SHP77 (cell line): ENCODE data around the gene AP3D1.

Experiments
- DNase-seq, 2 experiments: peaks; one replicate each; lab custom pipeline; 2025; lab: John Stamatoyannopoulos, UW

Gene AP3D1

DNA sequence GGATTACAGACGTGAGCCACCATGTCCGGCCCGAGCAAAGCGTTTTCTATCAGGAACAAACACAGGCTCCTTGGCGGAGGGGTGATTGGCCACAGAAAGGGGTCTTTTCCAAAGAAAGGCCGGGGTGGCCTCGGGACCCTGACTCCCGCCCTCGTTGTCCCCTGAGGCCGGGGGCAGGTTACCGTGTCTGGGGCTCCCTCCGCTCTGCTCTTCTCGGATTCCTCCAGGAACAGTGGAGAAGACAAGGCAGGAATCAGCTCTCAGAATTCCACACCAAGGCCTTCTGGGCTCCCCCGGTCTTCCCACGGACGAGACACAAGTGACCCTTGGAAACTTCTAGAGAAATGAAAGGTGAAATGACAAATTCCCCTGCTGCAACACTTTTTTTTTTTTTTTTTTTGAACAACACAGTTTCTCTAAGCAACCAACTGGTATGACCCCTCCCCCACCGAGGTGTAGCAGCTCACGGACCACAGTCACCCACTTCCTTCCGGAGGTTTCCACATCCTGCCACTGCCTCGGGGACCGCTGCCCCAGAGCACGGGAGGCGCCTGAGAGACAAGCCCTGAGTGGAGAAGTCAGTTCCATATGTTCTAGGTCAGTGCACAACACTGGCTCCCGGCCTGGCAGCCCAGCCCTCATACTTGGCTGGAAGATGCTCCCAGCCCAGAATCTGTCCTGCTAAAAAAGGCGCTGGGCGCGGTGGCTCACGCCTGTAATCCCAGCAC, 66.2 kb downstream of the AP3D1 start:
- DNase-seq = no peak

DNA sequence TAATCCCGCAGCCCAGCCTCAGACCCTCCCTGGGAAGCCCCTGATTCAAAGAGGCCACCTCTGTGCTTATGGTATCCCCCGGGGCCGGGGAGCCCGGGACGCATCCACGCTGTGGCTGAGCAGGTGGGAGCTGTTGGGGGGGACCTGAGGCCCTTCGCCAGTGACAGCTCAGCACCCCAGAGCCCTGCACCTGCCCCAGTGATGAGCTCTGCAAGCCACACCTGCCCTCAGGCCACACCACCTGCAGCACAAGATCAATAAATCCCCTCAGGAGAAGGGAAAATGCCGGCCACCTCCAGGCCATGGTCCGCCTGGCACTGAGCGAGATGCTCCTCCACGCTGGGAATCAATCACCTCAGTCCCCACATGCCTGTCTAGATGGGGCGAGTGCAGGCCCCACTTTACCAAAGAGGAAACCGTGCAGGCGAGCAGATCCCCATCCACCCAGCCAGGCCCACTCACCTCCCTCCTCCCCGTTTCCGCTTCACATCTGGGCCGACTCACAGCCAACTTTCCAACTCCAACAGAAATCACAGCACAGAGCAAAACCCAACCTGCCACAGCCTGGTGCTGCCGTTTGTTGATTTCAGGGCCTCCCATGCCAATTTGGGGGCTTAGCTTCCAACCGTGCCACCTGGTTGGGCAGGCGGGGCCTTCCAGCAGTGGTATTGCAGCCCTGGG, 68.1 kb downstream of the AP3D1 start:
- DNase-seq = no peak

DNA sequence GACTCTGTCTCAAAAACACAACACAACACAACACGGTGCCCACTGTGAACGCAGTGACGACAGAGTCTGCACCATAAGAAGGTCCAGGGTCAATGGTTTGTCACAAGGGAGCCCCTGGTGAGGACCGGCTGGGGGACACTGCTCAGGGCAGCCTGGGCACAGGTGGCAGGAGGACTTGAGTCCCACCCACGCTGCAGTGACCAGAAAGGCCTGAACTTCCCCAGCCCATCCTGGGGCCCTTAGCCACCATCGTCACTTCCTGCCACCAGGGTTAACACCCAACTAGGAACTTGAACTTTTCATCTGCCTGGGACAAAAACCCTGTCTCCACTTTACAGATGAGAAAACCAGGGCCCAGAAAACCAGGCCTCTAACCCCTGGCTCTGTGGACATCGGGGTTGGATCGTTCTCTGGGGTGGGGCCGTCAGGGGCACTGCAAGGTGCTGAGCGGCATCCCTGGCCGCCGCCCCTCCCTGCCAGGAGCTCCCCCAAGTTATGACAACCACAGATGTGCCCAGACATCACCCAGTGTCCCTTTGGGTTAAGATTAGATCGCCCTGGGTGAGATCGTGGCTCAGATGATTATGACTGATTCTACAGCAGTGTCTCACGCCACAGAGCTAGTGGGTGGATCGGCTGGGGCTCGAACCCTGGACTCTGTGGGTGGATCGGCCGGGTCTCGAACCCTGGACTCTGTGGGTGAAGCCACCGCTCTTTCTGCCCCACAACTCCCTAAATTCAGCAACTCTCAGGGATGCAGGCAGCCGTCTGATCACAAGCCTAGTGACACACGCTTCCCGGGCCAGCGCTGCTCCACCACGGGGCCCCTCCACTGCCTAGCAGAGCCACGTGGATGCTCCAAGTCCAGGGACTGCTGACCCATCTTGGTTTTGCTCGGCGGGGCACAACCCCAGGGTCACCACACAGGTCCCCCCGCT, 69.2 kb downstream of the AP3D1 start:
- DNase-seq = no peak

DNA sequence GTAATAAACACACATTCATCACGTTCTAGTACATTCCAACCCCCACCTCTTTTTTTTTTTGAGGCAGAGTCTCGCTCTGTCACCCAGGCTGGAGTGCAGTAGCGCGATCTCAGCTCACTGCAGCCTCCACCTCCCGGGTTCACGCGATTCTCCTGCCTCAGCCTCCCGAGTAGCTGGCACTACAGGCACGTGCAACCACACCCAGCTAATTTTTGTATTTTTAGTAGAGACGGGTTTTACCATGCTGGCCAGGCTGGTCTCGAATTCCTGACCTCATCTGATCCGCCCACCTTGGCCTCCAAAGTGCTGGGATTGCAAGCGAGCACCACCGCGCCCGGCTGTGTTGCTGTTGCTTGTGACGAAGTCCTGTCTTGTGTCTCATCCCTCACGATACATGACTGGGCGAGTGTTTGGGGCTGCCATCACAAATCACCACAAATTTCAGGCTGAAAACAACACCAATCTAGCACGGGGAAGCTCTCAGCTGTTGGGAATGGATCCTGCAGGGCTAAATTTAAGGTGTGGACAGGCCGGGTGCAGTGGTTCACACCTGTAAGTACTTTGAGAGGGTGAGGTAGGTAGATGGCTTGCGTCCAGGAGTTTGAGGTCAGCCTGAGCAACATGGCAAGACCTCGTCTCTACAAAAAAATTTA, 70.9 kb downstream of the AP3D1 start:
- DNase-seq = no peak

DNA sequence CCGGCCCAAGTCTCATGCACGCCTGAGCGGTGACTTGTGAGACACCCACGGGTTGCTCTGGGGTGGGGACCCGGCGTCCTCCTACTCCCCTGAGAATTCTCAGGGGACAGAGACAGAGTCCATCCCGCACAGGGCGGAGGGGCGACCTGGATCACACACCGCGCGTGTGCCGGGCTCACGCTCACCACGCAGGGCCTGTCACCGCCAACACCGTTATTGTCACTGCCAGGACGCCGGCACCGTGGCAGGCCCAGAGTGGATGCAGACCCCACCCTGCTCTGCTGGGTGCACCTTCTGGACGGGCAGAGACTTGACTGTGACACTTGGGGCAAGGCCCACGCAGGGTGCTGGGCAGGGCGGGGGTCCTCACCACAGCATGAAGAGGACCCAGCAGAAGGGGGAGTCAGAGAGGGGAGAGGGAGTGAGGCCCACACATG, 71.5 kb downstream of the AP3D1 start:
- DNase-seq = no peak

DNA sequence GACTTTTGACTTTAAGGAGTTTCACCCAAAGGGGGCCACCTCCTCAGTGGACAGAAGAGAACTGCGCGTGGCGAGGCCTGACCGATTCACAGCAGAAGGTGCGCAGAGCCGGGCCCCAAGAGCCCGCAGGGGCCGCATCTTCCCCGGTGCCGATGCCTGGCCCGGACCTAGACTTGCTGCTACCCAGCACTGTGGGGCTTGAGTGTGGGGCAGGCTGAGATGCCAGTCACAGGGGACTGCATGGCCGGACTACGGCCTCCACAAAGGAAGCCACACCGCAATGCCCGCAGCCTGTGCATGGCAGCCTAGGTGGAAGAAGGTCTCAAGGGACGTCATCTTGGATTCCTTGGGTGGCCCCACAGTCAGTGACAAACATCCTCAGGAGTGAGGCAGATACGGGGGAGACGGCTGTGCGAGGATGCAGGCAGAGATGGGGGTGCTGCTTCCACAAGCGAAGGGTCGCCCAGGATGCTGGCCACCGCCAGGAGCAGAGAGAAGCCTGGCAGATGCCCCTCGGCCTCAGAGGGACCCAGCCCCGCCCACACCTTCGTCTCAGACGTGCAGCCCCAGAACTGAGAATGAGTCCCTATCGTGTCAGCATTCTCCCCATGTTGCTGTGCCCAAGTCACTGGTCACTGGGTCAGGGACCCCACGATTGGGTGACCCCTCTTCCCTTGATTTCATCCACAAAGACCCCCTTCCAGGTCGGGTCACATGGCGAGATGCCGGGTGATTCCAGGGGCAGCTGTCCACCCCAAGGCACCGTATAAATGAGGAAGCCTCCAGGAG, 72.1 kb downstream of the AP3D1 start:
- DNase-seq = no peak

DNA sequence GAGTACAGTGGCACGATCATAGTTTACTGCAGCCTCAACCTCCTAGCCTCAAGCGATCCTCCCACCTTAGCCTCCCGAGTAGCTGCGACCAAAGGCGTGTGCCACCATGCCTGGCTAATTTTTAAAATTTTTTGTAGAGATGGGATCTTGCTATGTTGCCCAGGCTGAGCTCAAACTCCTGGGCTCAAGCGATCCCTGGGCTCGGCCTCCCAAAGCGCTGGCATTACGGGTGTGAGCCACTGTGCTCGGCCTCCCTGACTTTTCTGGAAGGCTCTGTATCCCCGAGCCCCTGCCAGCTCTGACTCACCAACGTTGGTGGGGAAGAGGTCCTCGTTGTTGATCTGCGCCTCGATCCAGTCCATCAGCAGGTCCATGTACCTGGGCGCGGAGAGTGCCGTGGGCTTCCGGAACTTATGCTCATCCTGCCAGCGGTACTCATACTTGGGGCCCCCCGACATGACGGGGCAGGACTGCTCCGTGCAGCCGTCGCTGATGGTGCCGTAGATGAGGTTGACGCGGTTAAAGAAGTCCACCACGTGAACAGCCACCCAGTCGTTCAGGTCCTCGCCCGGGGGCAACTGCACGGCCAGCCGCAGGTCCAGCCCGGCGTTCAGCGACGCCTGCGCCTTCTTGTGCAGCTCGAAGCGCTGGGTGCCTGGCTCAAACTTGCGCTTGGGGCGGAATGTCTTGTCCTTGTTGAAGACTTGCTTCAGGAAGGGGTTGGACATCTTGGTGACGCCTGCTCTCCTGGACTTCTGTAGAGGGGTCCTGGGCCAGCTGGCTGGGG, 73.3 kb downstream of the AP3D1 start:
- no peak for DNase-seq

DNA sequence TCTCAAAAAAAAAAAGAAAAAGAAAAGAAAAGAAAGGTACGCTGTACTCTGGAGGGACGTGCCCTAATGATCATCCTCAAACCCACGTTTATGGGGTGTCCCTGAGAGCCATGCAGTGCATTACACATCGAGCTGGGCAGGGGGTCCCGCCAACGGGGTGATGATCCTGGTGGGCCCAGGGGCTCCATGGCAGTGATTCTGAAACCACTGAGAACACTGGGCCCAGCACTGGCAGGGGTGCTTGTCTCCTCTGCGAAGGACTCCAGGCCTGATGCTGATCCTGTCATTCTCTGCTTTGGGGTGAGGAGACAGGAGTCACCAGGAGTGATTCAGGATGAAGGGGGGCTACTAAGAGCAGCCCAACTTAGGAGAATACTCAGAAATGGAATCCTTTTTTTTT, 74.0 kb downstream of the AP3D1 start:
- no peak for DNase-seq

DNA sequence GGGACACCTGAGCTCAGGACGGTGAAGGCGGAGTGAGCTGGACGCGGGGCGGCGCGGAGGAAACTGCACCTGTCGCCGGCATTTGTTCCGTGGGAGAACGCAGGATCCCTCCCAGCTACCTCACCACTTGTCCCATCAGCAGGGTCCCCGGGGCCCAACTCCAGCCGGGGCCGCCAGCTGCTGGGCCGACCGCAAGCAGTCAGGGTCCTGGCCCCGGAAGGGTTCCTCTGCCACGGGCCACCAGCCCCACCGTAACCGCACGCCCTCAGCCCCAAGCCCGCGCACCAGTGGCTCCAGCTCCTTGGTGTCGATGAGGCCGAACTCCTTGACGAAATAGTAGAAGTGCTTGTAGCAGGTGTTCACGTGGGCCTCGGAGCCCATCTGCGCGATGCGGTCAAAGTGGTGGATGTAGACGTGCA, 74.8 kb downstream of the AP3D1 start:
- no peak for DNase-seq

DNA sequence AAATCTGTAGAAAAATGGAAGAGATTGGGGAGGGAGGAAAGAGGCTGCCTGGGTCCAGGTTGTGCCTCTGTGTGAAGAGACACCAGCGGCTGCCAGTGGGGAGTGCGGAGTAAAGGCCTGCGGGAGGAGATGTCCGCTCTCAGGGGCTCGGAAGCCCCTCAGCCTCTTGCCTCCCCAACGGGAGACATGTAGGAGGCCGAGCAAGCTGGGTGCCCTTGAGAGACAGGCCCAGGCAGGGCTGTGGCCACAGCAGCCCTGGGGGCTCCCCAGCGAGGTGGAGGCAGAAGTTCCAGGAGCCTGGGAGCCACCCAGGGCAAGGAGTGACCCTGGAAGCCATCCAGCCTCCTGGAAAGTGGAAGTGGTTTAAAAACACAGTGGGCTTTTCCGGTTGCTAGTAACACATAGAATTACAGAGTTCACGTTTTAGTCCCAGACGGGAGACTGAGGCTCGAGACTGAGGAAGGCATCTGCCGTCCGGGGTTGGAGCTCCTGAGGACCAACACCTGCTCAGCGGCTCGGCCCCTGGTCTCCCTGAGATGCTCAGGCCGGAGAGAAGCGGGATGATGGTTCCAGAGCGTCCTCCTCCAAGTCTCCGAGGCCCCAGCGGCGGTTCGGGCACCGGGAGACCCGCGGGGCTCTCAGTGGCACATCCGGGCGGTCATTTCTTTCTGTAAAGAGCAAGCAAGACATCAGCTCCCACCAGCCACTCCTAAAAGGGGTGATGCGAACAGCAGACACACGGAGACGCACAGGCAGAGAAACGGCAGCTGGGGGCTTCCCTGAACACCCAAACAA, 78.4 kb downstream of the AP3D1 start:
- DNase-seq = no peak

DNA sequence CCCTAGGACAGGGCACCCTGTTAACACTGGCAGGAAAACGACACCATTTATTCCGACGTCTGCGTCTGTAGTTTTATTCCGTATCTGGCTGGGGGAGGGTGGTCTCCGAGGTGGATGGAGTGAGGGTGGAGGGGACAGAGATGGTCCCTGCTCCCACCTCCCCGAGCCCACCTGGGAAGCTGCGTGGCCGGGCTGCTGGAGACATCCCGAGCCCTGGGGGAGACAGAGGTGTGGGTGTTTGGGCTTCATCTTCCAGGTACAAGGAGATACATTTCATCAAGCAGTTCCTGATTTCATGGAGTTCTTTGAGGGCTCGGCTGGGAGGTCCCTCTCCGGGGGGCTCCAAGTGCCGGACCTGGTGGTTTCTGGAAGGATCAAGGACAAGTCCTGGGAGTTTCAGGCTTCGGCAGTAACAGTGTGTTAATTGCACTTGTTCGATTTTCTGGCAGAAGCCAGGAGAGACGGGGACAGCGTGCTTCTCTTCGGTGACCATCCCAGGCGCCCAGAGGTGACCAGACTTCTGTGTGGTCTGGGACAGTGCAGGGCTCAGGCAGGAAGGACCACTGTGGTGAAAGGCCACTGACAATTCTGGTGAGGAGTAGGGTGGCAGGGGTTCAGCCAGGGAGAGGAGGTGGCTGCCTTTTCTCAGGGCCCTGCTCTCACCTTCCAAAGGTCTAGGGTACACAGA, 80.2 kb downstream of the AP3D1 start:
- no peak for DNase-seq

DNA sequence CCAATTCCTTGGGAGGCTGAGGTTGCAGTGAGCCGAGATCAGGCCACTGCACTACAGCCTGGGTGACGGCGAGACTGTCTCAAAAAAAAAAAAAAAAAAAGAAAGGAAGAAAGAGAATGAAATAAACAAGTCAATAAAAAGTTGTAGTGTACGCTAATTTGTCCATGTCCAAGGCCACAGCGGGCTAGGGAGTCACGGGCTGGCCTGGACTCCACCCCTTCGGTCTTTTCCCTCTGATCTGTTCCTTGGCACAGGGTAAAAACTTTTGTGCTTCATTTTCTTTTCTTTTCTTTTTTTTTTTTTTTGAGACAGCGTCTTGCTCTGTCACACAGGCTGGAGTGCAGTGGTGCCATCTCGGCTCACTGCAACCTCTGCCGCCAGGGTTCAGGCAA, 80.9 kb downstream of the AP3D1 start:
- no peak for DNase-seq

DNA sequence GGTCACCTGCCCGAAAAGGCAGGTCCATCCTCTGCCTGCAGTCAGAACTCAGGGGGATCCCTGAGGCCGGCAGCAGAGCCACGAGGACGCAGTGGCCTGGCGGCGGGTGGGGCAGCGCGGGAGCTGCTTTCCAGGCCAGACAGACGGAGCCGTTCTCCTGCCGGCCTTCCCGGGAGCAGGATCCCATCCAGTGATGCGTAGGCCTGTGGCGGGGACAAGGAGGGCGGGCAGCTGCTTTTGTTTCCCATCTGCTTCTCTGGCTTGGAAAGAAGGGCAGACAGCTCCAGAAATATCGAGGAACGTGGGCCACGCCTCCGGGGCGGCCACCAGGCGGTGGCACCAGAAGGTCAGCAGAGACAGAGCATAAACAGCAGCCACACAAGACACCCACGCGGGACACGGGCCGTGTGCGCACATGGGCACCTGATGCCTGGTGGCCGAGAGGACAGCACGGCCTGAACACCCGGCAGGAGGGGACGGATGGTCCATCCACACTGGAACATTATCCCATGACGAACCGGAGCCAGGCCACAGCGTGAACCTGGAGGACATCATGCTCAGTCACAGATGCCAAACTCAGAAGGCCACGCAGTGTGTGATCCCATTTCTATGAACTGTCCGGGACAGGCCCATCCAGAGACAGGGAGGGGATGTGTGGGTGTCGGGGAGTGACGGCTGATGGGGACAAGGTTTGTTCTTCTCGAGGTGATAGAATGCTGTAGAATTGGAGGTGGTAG, 86.4 kb downstream of the AP3D1 start:
- peak; percentile 44 to 56 for DNase-seq

DNA sequence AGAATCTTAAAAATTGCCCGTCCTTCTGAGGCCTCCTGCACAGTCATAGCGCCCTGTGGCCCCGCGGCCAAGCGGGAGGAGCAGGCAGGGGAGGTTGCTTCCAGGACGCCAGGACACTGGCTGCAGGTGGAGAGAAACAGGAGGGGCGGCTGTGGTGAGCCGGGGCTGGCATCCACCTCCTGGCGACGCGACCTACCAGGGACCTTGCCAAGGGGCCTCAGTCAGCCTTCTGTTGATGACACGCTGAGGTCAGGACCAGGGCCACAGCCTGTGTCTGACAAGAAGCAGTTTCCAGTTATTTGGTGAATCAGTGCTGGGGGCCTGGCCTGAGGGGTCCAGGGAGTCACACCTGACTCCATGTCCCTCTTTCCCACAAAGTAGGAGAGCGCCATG, 87.0 kb downstream of the AP3D1 start:
- peak in 1 of 2 experiments; percentile 32 for DNase-seq

DNA sequence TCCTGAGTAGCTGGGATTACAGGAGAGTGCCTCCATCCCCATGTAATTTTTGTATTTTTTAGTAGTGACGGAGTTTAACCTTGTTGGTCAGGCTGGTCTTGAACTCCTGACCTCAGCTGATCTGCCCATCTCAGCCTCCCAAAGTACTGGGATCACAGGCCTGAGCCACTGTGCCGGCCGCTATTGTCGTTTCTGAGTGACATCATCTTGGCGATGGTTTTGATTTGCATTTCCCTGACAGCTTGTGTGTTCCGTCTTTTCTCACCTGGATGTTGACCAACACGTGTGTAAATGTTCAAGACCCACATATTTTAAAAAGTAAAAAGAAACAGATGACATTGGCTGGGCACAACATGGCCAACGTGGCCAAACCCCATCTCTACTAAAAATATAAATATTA, 87.5 kb downstream of the AP3D1 start:
- no peak for DNase-seq

DNA sequence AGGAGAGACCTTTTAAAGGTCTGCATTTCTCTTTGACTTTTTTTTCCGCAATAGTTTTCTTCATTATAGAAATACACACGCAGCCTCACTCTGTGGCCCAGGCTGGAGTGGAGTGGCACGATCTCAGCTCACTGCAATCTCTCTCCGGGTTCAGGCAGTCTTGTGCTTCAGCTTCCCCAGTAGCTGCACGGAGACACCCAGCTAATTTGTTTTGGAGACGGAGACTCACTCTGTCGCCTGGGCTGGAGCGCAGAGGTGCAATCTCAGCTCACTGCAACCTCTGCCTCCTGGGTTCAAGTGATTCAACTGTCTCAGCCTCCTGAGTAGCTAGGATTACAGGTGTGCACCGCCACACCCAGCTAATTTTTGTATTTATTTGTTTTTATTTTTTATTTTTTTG, 88.6 kb downstream of the AP3D1 start:
- no peak for DNase-seq

DNA sequence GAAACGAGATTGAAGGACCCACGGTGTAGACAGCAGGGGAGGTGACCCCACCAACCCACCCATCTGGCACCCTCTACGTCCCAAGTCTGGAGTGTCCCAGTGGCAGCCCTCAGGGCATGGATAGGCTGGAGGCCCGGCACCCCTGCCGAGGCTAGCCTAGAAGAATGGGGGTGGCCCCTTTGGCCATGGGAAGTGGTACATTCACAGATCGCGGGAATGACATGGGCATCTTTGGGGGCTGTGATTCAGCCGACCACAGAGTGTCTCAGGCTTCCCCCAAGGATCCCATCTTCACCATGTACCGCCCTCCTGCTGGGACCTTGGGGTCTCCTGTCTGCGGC, 89.0 kb downstream of the AP3D1 start:
- no peak for DNase-seq
